ENCODE measurements around the gene TAF13.

Gene TAF13, protein sequence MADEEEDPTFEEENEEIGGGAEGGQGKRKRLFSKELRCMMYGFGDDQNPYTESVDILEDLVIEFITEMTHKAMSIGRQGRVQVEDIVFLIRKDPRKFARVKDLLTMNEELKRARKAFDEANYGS

DNA sequence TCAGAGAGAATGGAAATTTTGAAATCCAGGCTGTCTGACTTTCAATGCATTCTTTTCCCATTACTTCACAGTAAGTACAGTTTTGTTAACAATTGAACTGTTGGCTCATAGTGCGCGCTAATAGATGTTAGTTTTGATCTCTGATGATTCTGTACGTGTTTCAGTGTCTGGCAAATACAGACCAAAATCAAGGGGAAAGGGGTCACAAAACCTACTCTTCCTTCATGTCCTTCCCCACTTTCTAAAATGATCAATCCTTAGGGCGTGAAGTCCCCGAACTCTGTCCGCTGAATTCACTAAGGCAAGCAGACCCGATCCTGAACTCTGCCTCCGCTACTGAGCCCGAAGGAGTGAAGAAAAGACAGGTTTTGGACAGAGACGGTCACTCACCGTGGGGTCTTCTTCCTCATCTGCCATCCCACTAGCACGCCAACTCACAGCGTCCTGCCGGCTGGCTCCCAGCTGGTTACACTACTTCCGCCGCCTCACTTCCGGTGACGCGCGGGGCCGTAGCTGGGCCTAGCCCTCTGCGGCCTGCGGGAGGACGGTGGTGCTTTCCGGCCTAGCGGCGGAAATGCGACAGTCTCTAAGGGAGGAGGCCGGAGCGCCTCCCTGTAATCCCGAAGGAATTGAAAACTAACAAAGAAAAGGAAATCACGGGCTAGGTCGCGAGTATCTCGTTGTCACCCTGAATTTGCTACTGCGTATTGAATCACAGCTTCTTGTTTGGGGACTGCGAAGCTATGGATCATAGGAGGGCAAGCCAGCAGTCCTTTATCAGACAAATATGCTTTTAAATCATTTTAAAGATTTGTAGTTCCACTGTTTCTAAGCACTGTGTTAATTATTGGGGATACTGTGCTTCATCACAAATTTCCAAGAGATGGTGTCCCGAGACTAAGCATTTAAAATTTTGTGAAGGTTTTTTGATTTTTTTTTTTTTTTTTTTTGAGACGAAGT lies at the start of gene TAF13:
Gene TAF13, minus strand, starts transcription at position 473 of the 960 bp plus-strand sequence. Its CDS starts 56 bp downstream, at position 417.
- H3K9me3 Mint-ChIP-seq = no peaks in the 10 kb centered on the region
- peaks cover 16% of the 10 kb centered on the region for H3K4me1 Mint-ChIP-seq
- ATAC-seq (peak; percentile 100), DNase-seq (peak; percentile 78 to 90)
- no peaks in the 10 kb centered on the region for H3K27me3 Mint-ChIP-seq
- H3K4me3 Mint-ChIP-seq = peak within 1 kb of the TSS; percentile 98
- H3K27ac Mint-ChIP-seq = peak within 1 kb of the TSS; percentile 96 to 99

DNA sequence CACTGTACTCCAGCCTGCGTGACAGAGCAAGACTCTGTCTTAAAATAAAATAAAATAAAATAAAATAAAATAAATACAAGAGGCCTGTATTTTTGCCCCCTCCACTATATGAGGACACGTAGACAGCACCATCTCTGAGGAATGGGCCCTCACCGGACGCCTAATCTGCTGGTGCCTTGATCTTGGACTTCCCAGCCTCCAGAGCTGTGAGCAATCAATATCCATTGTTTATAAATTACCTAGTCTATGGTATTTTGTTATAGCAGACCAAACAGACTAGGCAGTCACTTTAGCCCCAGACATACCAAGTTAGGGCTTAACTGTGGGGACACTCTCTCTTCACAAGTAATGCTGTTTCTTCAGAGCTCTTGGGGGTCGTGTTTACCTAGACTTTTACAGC lies 44.6 kb upstream of the TAF13 start:
- no peak for ATAC-seq
- no peaks in the 10 kb centered on the region for H3K9me3 Mint-ChIP-seq
- DNase-seq = no peak
- H3K27ac Mint-ChIP-seq = no peak overlapping the region
- H3K4me3 Mint-ChIP-seq = no peak overlapping the region
- H3K4me1 Mint-ChIP-seq = peaks cover 15% of the 10 kb centered on the region
- no peaks in the 10 kb centered on the region for H3K27me3 Mint-ChIP-seq

DNA sequence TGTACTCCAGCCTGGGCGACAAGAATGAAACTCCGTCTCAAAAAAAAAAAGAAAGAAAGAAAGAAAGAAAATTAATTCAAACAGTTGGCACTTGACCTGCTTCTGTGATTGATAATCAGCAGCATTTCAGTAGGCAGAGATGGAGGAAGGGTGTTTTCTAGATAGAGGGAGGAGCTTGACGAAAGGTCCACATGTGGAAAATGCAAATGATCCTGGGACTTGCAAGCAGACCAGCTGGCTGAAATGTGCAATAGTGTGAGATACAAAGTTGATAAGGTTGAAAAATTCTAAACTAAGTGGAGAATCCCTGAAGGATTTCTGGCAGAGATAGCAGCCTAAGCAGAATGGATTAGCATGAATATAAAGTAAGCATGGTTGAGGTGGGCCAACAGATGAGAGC lies 42.3 kb upstream of the TAF13 start:
- DNase-seq = no peak
- Mint-ChIP-seq H3K4me3 (no peak overlapping the region), H3K27ac (peak overlapping the region in 1 of 2 donors; percentile 14), H3K9me3 (no peaks in the 10 kb centered on the region), H3K4me1 (peaks cover 32% of the 10 kb centered on the region), H3K27me3 (peaks cover 1% of the 10 kb centered on the region)
- ATAC-seq = no peak

DNA sequence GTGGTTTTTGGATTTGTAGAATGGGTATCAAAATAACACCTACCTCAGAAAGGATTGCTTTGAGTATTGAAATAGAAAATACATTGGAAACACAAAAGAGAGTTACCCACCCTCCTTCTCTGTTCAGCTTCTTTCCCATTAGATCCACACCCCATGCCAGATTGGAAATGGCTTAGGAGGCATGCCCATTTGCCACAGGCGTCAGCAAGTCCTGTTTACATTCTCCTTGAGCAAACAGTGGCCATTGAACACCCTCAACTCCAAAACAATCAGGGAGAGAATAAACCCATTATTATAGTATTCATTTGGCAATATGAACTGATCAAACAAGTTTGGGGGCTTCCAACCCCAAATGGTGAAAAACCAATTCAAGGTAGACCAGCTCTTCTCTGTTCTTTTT lies 40.5 kb upstream of the TAF13 start:
- H3K4me1 Mint-ChIP-seq = peaks cover 39% of the 10 kb centered on the region
- no peak for DNase-seq

DNA sequence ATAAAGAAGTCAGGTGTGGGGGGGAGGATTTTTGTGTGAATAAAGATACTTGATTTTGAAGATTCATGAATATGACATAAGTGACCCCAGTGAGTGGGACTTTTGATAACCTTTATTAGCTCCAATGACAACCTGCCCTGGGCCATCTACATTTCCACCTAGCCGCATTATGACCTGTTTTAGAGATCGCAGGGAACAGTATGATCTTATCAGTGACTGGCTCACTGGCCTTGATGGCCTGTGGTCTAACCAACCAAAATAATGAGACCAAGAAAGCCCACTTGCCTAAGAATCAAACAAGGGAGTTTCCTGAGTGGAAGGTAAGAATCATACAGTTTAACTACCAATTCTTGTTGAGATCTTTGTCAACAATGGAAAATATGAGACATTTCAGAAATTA lies 39.9 kb upstream of the TAF13 start:
- peak overlapping the region; percentile 32 to 39 for H3K4me3 Mint-ChIP-seq
- ATAC-seq (peak; percentile 69), DNase-seq (peak; percentile 49 to 67)
- no peaks in the 10 kb centered on the region for H3K9me3 Mint-ChIP-seq
- peak overlapping the region; percentile 92 to 94 for H3K27ac Mint-ChIP-seq
- H3K4me1 Mint-ChIP-seq = peaks cover 39% of the 10 kb centered on the region
- peaks cover 6% of the 10 kb centered on the region for H3K27me3 Mint-ChIP-seq

More for the DNA sequence above, 40.5 kb upstream of the TAF13 start:
- peaks cover 6% of the 10 kb centered on the region for H3K27me3 Mint-ChIP-seq
- H3K27ac Mint-ChIP-seq = peak overlapping the region; percentile 92 to 94
- H3K4me3 Mint-ChIP-seq = peak overlapping the region; percentile 14 to 53
- no peaks in the 10 kb centered on the region for H3K9me3 Mint-ChIP-seq
- no peak for ATAC-seq

DNA sequence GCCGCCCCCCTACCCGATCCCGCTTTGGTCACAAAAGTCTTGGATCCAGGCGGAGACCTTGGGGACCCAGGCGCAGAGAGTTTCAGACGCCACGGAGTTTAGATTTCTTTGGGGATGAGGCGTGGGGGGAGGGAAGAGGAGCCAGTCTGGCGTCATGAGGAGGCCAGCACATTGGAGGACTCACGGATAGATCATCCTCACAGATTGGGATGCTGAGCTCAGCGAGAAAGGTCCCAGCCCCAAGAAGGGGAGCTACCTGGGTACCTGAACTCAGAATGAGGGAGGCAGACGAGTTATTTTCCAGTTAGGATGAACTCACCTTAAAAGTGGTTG lies 38.5 kb upstream of the TAF13 start:
- Mint-ChIP-seq H3K27me3 (peaks cover 6% of the 10 kb centered on the region), H3K4me1 (peaks cover 49% of the 10 kb centered on the region), H3K27ac (no peak overlapping the region), H3K4me3 (peak overlapping the region; percentile 75 to 86), H3K9me3 (no peaks in the 10 kb centered on the region)
- ATAC-seq (no peak), DNase-seq (no peak)

DNA sequence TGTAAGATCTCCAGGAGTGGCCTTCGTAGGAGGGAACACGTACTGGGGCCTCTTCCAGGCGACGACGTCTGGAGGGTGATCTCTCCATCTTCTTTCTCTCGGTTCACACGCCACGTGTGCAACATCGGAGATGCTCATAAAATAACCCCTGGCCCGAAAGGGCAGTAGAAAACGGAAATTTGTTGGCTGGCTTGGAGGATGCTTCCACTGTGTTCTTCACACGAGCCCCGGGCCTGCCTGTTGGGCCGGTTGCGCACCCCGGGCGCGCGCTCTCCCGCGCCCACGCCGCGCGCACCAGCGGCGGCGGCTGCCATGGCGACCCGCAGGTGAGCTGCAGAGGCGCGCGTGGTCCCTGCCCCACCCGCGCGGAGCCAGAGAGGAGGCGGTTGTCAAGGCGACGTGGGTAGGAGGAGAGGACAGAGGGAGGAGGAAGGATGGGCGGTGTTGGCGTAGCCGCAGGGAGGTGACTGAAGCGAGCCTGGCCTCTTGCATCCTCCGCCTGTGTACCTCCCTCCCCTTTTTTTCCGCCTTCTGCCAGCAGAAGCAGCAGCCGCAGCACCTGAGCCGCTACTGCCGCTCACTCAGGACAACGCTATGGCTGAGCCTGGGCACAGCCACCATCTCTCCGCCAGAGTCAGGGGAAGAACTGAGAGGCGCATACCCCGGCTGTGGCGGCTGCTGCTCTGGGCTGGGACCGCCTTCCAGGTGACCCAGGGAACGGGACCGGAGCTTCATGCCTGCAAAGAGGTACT lies 38.0 kb upstream of the TAF13 start, which contains the start of gene ELAPOR1:
Gene ELAPOR1, plus strand, starts transcription at position 526 of the 752 bp plus-strand sequence. Its CDS starts 69 bp downstream, at position 595.
- DNase-seq (peak; percentile 78 to 82), ATAC-seq (peak; percentile 83)
- Mint-ChIP-seq H3K4me3 (peak within 1 kb of the TSS; percentile 86 to 89), H3K4me1 (peaks cover 49% of the 10 kb centered on the region), H3K9me3 (no peaks in the 10 kb centered on the region), H3K27me3 (peaks cover 6% of the 10 kb centered on the region), H3K27ac (peak within 1 kb of the TSS; percentile 80 to 92)

DNA sequence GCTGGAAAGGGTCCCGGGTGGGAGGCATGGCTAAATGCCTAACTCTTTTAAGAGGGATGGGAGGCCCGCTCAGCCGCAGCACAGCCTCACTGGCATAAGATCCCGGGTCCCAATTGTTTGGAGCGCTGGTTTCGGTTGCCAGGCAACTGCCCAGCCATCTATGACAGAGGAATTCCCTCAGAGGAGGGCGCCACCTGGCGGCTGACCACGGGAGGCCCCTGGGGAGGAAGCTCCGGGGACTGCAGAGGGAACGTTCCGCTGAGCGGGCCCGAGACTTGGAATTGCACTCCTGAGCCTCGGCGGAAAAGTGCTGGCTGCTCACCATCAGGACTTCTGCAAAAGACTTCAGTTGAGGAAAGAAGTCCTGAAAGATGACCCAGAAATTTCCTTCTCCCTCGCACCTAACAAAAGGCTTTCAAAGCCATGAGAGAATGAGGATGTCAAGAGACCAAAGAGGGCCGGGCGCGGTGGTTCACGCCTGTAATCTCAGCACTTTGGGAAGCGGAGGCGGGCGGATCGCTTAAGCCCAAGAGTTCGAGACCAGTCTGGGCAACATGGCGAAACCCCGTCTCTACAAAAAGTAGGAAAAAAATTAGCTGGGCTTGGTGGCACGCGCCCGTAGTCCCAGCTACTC lies 37.0 kb upstream of the TAF13 start:
- Mint-ChIP-seq H3K4me1 (peaks cover 49% of the 10 kb centered on the region), H3K27ac (peak overlapping the region; percentile 80 to 92), H3K4me3 (peak overlapping the region; percentile 86 to 89), H3K27me3 (peaks cover 6% of the 10 kb centered on the region), H3K9me3 (no peaks in the 10 kb centered on the region)
- ATAC-seq (peak; percentile 63), DNase-seq (peak; percentile 84 to 88)

DNA sequence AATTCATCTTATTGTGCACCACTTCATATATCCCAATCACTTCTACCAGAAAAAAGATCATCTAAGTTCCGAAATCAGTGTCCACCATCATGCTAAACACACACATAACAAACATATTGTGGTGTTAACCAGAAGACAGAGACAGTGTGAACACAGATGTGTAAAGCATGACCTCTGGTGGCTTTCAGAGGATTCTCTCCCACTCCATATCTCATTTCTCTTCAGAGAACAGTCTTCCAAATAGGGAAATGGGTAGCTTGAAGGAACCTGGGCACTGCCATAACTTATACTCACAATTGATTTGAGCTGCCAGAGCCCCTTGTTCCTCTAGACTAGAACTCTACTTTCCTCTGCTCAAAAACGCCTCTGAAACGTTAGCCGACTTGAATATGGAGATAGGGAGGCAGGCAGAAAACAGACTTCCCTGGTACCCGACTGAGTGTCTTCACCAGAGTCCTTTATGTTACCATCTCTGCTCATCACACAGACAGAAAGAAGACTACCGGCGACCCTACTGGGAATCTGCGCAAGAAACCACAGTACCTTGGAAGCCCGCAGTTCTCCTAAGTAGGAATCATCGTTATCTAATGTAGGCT lies 36.4 kb upstream of the TAF13 start:
- no peak for DNase-seq
- Mint-ChIP-seq H3K4me3 (no peak overlapping the region), H3K4me1 (peaks cover 49% of the 10 kb centered on the region), H3K27ac (peak overlapping the region in 1 of 2 donors; percentile 13), H3K27me3 (peaks cover 6% of the 10 kb centered on the region), H3K9me3 (no peaks in the 10 kb centered on the region)
- peak; percentile 28 for ATAC-seq

DNA sequence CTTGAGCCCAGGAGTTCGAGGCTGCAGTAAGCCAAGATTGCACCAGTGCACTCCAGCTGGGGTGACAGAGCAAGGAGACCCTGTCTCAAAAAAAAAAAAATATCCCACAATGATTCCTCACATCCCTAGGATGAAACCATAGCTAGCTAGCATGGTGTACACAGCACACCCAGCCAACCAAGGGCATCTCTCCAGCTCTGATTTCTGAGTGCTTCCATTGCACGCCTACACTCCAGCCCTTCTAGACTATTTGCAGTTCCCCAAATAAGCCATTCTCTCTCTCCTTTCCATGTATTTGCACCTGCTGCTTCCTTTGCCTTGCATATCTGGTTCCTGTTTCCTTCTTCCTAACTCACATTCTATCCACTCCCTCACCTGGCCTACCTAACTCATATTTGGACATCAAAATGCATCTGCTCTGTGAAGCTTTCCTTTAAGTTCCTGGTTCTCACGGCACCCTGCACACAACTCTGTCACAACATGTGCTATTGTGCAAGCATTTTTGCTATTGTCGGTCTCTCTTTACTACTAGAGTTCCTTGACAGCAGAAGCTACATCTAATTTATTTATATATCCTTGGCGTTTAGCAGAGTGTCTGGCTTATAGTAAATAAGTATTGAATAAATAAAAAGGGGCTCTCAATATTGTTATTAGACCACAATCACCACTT lies 35.7 kb upstream of the TAF13 start:
- H3K4me1 Mint-ChIP-seq = peaks cover 44% of the 10 kb centered on the region

DNA sequence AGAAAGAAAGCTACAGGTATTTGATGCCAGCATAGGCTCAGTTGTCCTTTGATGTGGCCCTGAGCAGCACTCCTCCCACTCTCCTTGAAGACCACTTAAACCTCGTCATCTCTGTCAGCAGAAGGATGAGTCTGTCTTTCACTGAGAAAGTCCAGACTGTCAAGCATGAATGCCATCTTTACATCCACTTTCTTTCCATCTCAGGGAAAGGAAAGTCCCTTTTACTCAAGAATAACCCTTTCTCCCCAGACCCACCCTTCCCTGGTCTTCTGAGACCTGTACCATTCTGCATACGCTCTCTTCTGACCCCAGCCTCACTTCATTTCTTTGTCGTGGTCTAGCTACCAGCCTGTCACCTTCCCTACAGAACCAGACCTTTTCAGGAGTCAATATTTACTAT lies 34.1 kb upstream of the TAF13 start:
- Mint-ChIP-seq H3K9me3 (no peaks in the 10 kb centered on the region), H3K4me3 (no peak overlapping the region), H3K27ac (no peak overlapping the region), H3K27me3 (peaks cover 6% of the 10 kb centered on the region), H3K4me1 (peaks cover 33% of the 10 kb centered on the region)
- DNase-seq (no peak), ATAC-seq (no peak)

More for the DNA sequence above, 35.7 kb upstream of the TAF13 start:
- DNase-seq = no peak
- Mint-ChIP-seq H3K4me3 (no peak overlapping the region), H3K27me3 (peaks cover 6% of the 10 kb centered on the region), H3K9me3 (no peaks in the 10 kb centered on the region), H3K27ac (no peak overlapping the region)
- no peak for ATAC-seq

DNA sequence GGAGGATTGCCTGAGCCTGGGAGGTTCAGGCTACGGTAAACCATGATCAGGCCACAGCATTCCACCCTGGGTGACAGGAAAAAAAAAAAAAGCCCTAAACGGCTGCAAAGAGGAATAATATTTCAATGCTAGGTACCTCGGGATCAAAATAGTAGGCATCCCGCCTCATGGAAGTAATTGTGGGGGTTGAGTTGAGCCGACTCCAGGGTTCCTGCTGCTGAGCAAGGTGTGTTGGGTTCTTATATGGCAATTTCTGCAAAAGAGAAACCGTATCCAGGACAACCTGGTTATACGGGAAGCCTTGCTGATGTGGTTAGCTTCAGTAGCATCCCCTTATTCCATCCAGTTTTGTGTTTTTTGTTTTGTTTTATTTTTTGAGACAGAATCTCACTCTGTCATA lies 32.0 kb upstream of the TAF13 start:
- ATAC-seq = no peak
- Mint-ChIP-seq H3K27ac (no peak overlapping the region), H3K9me3 (no peaks in the 10 kb centered on the region)

DNA sequence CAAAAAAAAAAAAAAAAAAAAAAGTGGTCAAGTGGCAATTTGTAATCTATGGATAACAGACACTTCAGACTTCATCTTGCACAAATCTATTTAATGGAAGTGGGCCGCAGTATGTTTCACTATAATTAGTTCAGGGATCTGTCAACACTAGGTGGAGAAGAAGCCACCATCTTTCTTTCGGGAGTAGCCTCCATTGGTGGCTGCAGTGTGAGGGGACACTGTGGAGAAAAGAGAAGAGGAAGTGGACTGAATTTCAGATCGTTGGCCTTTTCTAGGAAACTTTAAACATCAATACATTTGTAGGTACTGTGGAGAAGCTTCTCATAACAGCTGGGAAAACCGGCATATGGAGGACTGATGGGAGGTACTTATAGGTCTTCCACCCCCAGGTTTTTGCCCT lies 30.1 kb upstream of the TAF13 start:
- ATAC-seq (no peak), DNase-seq (no peak)
- Mint-ChIP-seq H3K4me3 (no peak overlapping the region), H3K4me1 (peaks cover 24% of the 10 kb centered on the region), H3K27ac (no peak overlapping the region), H3K27me3 (no peaks in the 10 kb centered on the region), H3K9me3 (no peaks in the 10 kb centered on the region)

More for the DNA sequence above, 32.0 kb upstream of the TAF13 start:
- peaks cover 2% of the 10 kb centered on the region for H3K27me3 Mint-ChIP-seq
- no peak for DNase-seq
- H3K4me1 Mint-ChIP-seq = peaks cover 14% of the 10 kb centered on the region
- no peak overlapping the region for H3K4me3 Mint-ChIP-seq

DNA sequence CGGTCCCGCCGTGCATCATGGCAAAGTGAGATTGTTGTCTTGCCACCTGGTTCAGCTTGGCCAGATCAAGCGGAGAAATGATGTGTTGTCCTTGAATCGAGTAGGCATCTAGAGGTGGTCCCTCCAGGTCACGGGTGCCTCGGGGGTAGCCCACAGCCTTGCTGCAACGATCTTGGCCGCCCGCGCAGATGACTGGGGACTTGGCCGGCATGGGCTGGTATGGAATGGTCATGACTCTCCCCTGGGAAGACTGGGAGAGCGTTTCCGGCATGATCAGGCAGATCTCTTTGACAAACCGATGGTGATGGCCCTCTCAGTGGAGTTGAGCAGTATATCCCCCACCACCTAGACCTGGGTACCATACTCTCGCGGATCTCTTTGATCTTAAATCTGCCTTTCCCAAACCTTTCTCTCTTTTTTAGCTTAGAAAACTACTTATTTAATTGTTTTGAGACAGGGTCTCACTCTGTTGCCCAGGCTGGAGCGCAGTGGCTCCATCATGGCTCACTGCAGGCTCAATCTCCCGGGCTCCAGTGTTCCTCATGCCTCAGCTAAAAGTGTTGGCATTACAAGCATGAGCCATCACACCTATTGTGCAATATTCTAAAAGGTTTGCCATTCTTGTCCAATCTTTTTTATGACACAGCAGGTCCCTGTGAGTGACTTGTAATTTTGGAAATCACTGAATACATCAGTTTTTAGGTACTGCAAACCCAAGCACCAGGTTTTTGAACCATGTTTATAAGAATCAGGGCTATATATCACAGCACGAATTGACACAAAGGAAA lies 28.8 kb upstream of the TAF13 start:
- H3K27me3 Mint-ChIP-seq = no peaks in the 10 kb centered on the region
- no peaks in the 10 kb centered on the region for H3K9me3 Mint-ChIP-seq
- H3K4me3 Mint-ChIP-seq = no peak overlapping the region
- ATAC-seq = no peak
- H3K27ac Mint-ChIP-seq = no peak overlapping the region
- DNase-seq = no peak
- H3K4me1 Mint-ChIP-seq = peaks cover 23% of the 10 kb centered on the region
